HuH-7.5 (cell line): ENCODE data around the gene ZNF469.
"Not testable (repeated sequence)": the region's sequence is repeated elsewhere in the genome, so short reads cannot be mapped to it uniquely, and the experiment has no call there.

Source experiments
- DNase-seq: peaks from one replicate; pipeline ENCODE4 v3.0.0; 2011; ENCODE audit warnings: low spot score

Gene ZNF469

GRCh38 chr16:88393571-88393970 is 10.8 kb downstream of the ZNF469 start:
- no peak for DNase-seq

GRCh38 chr16:88394426-88394825 is 11.7 kb downstream of the ZNF469 start:
- DNase-seq = no peak

GRCh38 chr16:88395669-88396584 is 13.2 kb downstream of the ZNF469 start:
- no peak for DNase-seq

- no peak for DNase-seq
Observed at GRCh38 chr16:88398170-88398873, 15.6 kb downstream of the ZNF469 start.

GRCh38 chr16:88398874-88399178 is 16.1 kb downstream of the ZNF469 start:
- DNase-seq = no peak

GRCh38 chr16:88400186-88400585 is 17.4 kb downstream of the ZNF469 start:
- DNase-seq = no peak

- no peak for DNase-seq
Observed at GRCh38 chr16:88401604-88402246, 19.0 kb downstream of the ZNF469 start.

GRCh38 chr16:88402551-88403240 is 19.9 kb downstream of the ZNF469 start:
- no peak for DNase-seq

GRCh38 chr16:88403794-88404581 is 21.2 kb downstream of the ZNF469 start:
- DNase-seq = no peak

- DNase-seq = no peak
Observed at GRCh38 chr16:88404769-88405168, 22.0 kb downstream of the ZNF469 start.

- no peak for DNase-seq
Observed at GRCh38 chr16:88405216-88406060, 22.7 kb downstream of the ZNF469 start.

- DNase-seq = no peak
Observed at GRCh38 chr16:88406096-88407041, 23.6 kb downstream of the ZNF469 start.

GRCh38 chr16:88407042-88407420 is 24.3 kb downstream of the ZNF469 start:
- no peak for DNase-seq

- DNase-seq = no peak
Observed at GRCh38 chr16:88407807-88408206, 25.0 kb downstream of the ZNF469 start.

- no peak for DNase-seq
Observed at GRCh38 chr16:88408561-88409142, 25.9 kb downstream of the ZNF469 start.

GRCh38 chr16:88409296-88410065 is 26.7 kb downstream of the ZNF469 start:
- DNase-seq = no peak

- DNase-seq = not testable (repeated sequence)
Observed at GRCh38 chr16:88410297-88410968, 27.7 kb downstream of the ZNF469 start.
